K562 (cell line): ENCODE measurements around the gene NCOA1. TPM values are rescaled to one million over a fixed set of nuclear protein-coding genes. Genes with fewer than 3 reads are reported as not detected.

Experiments
- ATAC-seq: fragments of 200-7000 bp; cut with Tn5 transposase; 3 replicates; pipeline ENCODE4 v1.9.1; 2020; ENCODE audit warnings: moderate library complexity
- BruUV-seq: library from RNA; stranded (reverse); fragments of 400-500 nt; replicated peaks from 2 replicates; lab custom pipeline; 2021; lab: Mats Ljungman, UMichigan
- CTCF ChIA-PET: fragments of 300-600 bp; formaldehyde crosslinking; extraction: SDS; loops from one replicate; lab custom pipeline; 2021; ENCODE audit warnings: low intra/inter-chr PET ratio; lab: Yijun Ruan, JAX
- POLR2A ChIA-PET: fragments of 300-600, 350-650 bp; sonication (Branson Sonifier 250); formaldehyde crosslinking; extraction: SDS; loops from one replicate; lab custom pipeline; 2021; ENCODE audit warnings: antibody characterized with exemption, inconsistent platforms; lab: Yijun Ruan, JAX
- DNase-seq, 4 experiments: peaks; one replicate each; pipeline versions ENCODE4 v3.0.0 to v3.0.0-alpha.2; 2011 to 2018; ENCODE audit warnings: low spot score in 3 of 4, mixed read lengths in 3 of 4; ENCODE audit errors: extremely low read depth in 1 of 4
- FAIRE-seq: peaks from 2 replicates; lab custom pipeline; 2011; peaks lifted over from hg19 to GRCh38; lab: Jason Lieb, UNC
- H2AFZ ChIP-seq: 2 replicates; pipeline ENCODE4 v1.6.0; 2011; ENCODE audit warnings: low read depth, low read length, control low read depth, inconsistent platforms
- H3K27ac ChIP-seq: fragments of 200-600 bp; 3 replicates; pipeline ENCODE4 v1.8.0; 2011; ENCODE audit warnings: low read depth, mild to moderate bottlenecking, control low read depth, inconsistent platforms, low read length, moderate library complexity, mixed read lengths; ENCODE audit errors: extremely low read depth
- H3K27me3 ChIP-seq, 2 experiments: fragments of 300-600 bp in 1 of 2; 2 replicates in 1 of 2; 3 replicates in 1 of 2; pipeline versions ENCODE4 v1.6.0 to v1.8.0; 2011; ENCODE audit warnings: inconsistent platforms in 2 of 2, low read length in 2 of 2, mild to moderate bottlenecking in 1 of 2, mixed read lengths in 1 of 2, moderate library complexity in 1 of 2; ENCODE audit not compliant: control insufficient read depth in 2 of 2, insufficient read depth in 2 of 2
- H3K36me3 ChIP-seq: fragments of 300-600 bp; 3 replicates; pipeline ENCODE4 v1.8.0; 2011; ENCODE audit warnings: mild to moderate bottlenecking, low read length, inconsistent platforms; ENCODE audit not compliant: control insufficient read depth, insufficient read depth
- H3K4me1 ChIP-seq, 2 experiments: fragments of 200-600 bp in 1 of 2; replicated peaks in 1 of 2; 2 replicates in 1 of 2; 3 replicates in 1 of 2; pipeline versions ENCODE4 v1.5.1 to v1.8.0; 2011; ENCODE audit warnings: inconsistent platforms in 2 of 2, low read length in 2 of 2, mild to moderate bottlenecking in 1 of 2, mixed read lengths in 1 of 2, moderate library complexity in 1 of 2; ENCODE audit not compliant: control insufficient read depth in 2 of 2, insufficient read depth in 2 of 2
- H3K4me2 ChIP-seq: 2 replicates; pipeline ENCODE4 v1.6.1; 2011; ENCODE audit warnings: low read length, control low read depth, inconsistent platforms, mixed read lengths; ENCODE audit not compliant: insufficient read depth
- H3K4me3 ChIP-seq: fragments of 200-600 bp; sonication (generic), shearing (Covaris generic); 2 replicates; pipeline ENCODE4 v1.5.1; 2016; ENCODE audit warnings: control low read depth, inconsistent platforms
- H3K79me2 ChIP-seq: fragments of 200-600 bp; 3 replicates; pipeline ENCODE4 v1.8.0; 2011; ENCODE audit warnings: low read length, inconsistent platforms; ENCODE audit not compliant: control insufficient read depth, insufficient read depth
- H3K9ac ChIP-seq, 2 experiments: 2 replicates each; pipeline versions ENCODE4 v1.6.0 to v1.6.1; 2011; ENCODE audit warnings: low read depth in 2 of 2, low read length in 2 of 2, control low read depth in 1 of 2, inconsistent platforms in 1 of 2, mild to moderate bottlenecking in 1 of 2, mixed read lengths in 1 of 2; ENCODE audit not compliant: insufficient read depth in 1 of 2
- H3K9me1 ChIP-seq: one replicate; pipeline ENCODE4 v1.6.0; 2011; ENCODE audit warnings: inconsistent platforms, mild to moderate bottlenecking, low read length, moderate library complexity; ENCODE audit not compliant: control insufficient read depth, insufficient read depth
- H3K9me3 ChIP-seq: replicated peaks from 2 replicates; pipeline ENCODE4 v1.5.1; 2011; ENCODE audit warnings: low read depth, low read length, inconsistent platforms; ENCODE audit not compliant: control insufficient read depth, insufficient read depth
- H4K20me1 ChIP-seq: replicated peaks from 2 replicates; pipeline ENCODE4 v1.6.1; 2011; ENCODE audit warnings: low read length, inconsistent platforms, mixed read lengths; ENCODE audit not compliant: control insufficient read depth, insufficient read depth
- BCOR ChIP-seq: fragments of 450-650 bp; IDR thresholded peaks from 2 replicates; pipeline ENCODE4 v1.6.1; 2016
- CCNT2 ChIP-seq: IDR thresholded peaks from 2 replicates; pipeline ENCODE4 v1.6.1; 2011; ENCODE audit warnings: borderline replicate concordance, low read depth, mild to moderate bottlenecking, moderate library complexity, mixed read lengths, low read length; ENCODE audit not compliant: insufficient read length; ENCODE audit errors: extremely low read depth
- CHCHD3 ChIP-seq: fragments of 250-450 bp; sonication (Bioruptor Pico); IDR thresholded peaks from 2 replicates; pipeline ENCODE4 v2.1.2; 2022; ENCODE audit warnings: mild to moderate bottlenecking
- EGR1 ChIP-seq: fragments of 450-650 bp; conservative IDR thresholded peaks from 2 replicates; pipeline ENCODE4 v1.6.1; 2017; ENCODE audit warnings: mild to moderate bottlenecking
- KDM1A ChIP-seq, 2 experiments: fragments of 450-650 bp; IDR thresholded peaks; 2 replicates each; pipeline ENCODE4 v1.6.1; 2016; ENCODE audit warnings: mild to moderate bottlenecking in 2 of 2
- SMAD2 ChIP-seq: fragments of 150-350 bp; IDR thresholded peaks from 2 replicates; pipeline ENCODE4 v1.6.1; 2014; ENCODE audit warnings: low read depth, mild to moderate bottlenecking, low read length
- WGBS: fragments of 100-300 bp; shearing (Covaris generic); methylation state at CpG from one replicate; pipeline ENCODE4 v1.1.6; 2016; ENCODE audit warnings: low coverage, mixed read lengths; ENCODE audit not compliant: insufficient coverage; ENCODE audit errors: missing lambda C conversion rate; 5-methylcytosine and 5-hydroxymethylcytosine counted together
- in situ Hi-C: fragments of 300-500 bp; cut with MboI; formaldehyde crosslinking; loops from 4 replicates; pipeline ENCODE4 v1.15.0; 2018; ENCODE audit warnings: inconsistent platforms, mixed read lengths
- intact Hi-C: fragments of 100-400 bp; cut with micrococcal nuclease; formaldehyde crosslinking; loops from 2 replicates; pipeline ENCODE4 v1.14.2; 2022
- polyA plus RNA-seq, 8 experiments: library from polyadenylated mRNA; depleted of rRNA in 4 of 8; stranded (reverse) in 5 of 8; unstranded in 3 of 8; fragments of >200 nt; fragmentation: Nextera tagmentation in 2 of 8; fragmentation: Illumina TruSeq in 1 of 8; extraction: Ambion mirVana in 2 of 8; extraction: Trizol in 1 of 8; gene quantifications; 2 replicates each; pipeline versions ENCODE4 v1.2.1 to v1.2.3, GENCODE V29; 2011 to 2014; ENCODE audit warnings: inconsistent platforms in 1 of 8, missing spikeins in 1 of 8
- total RNA-seq, 7 experiments: library from RNA; depleted of rRNA in 6 of 7; stranded (reverse); fragments of >200 nt in 6 of 7; fragmentation: Illumina TruSeq in 2 of 7; extraction: Trizol in 2 of 7; gene quantifications; 2 replicates each; pipeline versions ENCODE4 v1.2.1 to v1.2.3, GENCODE V29; 2011 to 2021; ENCODE audit warnings: low replicate concordance in 1 of 7
- TF ChIP-seq, protein P1 (sequence below): sonication (generic); formaldehyde crosslinking; IDR thresholded peaks from 2 replicates; pipeline ENCODE4 v1.8.0; 2022; ENCODE audit warnings: mild to moderate bottlenecking, missing genetic modification reagents
- TF ChIP-seq, protein P2 (sequence below): IDR thresholded peaks from 2 replicates; pipeline ENCODE4 v1.6.1; 2014; ENCODE audit warnings: antibody characterized with exemption

The NCOA1 gene
- total and polyA plus RNA-seq, 9 of the 15 experiments (the other 6 are each of a cell fraction or from before 2014, with no cell fraction given): 4.9 to 25.7 (median 17.0) TPM

DNA sequence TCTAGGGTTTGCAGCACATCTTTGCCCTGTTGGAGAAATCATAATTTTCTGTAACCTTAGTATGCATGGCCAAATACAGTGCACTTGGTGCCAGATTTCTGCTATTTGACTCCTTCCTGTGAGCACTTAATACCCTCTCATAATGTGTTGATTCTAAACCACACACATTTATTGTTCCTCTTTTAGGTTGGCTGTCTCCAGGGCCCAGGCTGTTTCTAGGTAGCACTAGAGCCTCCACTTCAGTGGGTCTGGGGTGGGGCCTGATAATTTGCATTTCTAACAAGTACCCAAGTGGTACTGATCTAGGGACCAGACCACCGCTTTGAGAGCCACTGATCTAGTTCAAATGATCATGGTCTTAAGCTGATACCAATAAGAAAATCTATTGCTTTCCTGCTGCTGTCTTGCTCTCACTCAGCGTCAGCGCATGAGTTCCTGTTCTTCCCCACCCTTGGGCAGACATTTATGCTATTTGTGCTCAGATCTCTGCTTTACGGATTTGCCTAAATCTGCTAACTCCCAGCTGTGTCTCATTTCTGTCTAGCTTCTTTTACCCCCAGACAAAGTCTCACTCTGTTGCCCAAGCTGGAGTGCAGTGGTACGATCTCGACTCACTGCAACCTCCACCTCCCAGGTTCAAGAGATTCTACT, 294.7 kb downstream of the NCOA1 start:
- Histone ChIP-seq H3K27ac (no peak overlapping the region), H3K4me3 (no peak overlapping the region), H3K9ac (no peak overlapping the region), H2AFZ (no peak overlapping the region), H3K4me2 (no peak overlapping the region), H3K9me3 (peaks cover 1% of the 10 kb centered on the region; the same call in 1 of the 2 replicates), H4K20me1 (no peaks in the 10 kb centered on the region), H3K27me3 (no peaks in the 10 kb centered on the region; a peak in 1 of 5 replicates), H3K79me2 (no peaks in the 10 kb centered on the region), H3K9me1 (no peaks in the 10 kb centered on the region), H3K4me1 (peaks cover 0 to 7% of the 10 kb centered on the region in 2 experiments; a peak in 2 of 5 replicates), H3K36me3 (peaks cover 13% of the 10 kb centered on the region; the same call in 1 of the 3 replicates)
- FAIRE-seq (no peak), DNase-seq (no peak), ATAC-seq (no peak)
- no TSS peak for BruUV-seq
- ChIA-PET POLR2A (interaction anchor here (0.7 kb wide), 1 partner anchor 12 kb away, joined by 3 read pairs; no protein-coding TSS in a partner anchor), CTCF (no interaction called here)
- intact Hi-C loops (no loop called here), in situ Hi-C loops (loop anchor here (25.0 kb wide), 1 partner anchor 373 kb away; no protein-coding TSS in a partner anchor)
- TF ChIP-seq, protein P1, sequence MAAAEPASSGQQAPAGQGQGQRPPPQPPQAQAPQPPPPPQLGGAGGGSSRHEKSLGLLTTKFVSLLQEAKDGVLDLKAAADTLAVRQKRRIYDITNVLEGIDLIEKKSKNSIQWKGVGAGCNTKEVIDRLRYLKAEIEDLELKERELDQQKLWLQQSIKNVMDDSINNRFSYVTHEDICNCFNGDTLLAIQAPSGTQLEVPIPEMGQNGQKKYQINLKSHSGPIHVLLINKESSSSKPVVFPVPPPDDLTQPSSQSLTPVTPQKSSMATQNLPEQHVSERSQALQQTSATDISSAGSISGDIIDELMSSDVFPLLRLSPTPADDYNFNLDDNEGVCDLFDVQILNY (CRISPR knock-in tag): no peak
- TF ChIP-seq KDM1A (IDR thresholded peaks at IDR 0.05) (no peak), EGR1 (no peak), SMAD2 (no peak), CHCHD3 (no peak), CCNT2 (no peak), BCOR (no peak)
- TF ChIP-seq, protein P2, sequence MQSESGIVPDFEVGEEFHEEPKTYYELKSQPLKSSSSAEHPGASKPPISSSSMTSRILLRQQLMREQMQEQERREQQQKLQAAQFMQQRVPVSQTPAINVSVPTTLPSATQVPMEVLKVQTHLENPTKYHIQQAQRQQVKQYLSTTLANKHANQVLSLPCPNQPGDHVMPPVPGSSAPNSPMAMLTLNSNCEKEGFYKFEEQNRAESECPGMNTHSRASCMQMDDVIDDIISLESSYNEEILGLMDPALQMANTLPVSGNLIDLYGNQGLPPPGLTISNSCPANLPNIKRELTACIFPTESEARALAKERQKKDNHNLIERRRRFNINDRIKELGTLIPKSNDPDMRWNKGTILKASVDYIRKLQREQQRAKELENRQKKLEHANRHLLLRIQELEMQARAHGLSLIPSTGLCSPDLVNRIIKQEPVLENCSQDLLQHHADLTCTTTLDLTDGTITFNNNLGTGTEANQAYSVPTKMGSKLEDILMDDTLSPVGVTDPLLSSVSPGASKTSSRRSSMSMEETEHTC: no peak
- WGBS: 72% methylated on average over 6 of the region's 6 CpGs
